ENCODE results near the gene SHC3. TPM values are rescaled to one million over a fixed set of nuclear protein-coding genes. Genes with fewer than 3 reads are reported as not detected.

The SHC3 gene
- total RNA-seq, 2 experiments from 2014 or later: 0.03 TPM; not detected in 1

- DNase-seq (ENCODE audit: low spot score): no peak
- TF ChIP-seq, protein P1, sequence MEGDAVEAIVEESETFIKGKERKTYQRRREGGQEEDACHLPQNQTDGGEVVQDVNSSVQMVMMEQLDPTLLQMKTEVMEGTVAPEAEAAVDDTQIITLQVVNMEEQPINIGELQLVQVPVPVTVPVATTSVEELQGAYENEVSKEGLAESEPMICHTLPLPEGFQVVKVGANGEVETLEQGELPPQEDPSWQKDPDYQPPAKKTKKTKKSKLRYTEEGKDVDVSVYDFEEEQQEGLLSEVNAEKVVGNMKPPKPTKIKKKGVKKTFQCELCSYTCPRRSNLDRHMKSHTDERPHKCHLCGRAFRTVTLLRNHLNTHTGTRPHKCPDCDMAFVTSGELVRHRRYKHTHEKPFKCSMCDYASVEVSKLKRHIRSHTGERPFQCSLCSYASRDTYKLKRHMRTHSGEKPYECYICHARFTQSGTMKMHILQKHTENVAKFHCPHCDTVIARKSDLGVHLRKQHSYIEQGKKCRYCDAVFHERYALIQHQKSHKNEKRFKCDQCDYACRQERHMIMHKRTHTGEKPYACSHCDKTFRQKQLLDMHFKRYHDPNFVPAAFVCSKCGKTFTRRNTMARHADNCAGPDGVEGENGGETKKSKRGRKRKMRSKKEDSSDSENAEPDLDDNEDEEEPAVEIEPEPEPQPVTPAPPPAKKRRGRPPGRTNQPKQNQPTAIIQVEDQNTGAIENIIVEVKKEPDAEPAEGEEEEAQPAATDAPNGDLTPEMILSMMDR (conservative IDR thresholded peaks at IDR 0.05; ENCODE audit: low read length): no peak
- TF ChIP-seq EZH2phosphoT487 (IDR thresholded peaks at IDR 0.05; ENCODE audit: borderline replicate concordance, low read depth, low read length): no peak
- no peaks in the 10 kb centered on the region for H3K36me3 ChIP-seq (ENCODE audit: insufficient read depth, low read length)
- intact Hi-C loops (cut with micrococcal nuclease; ENCODE audit: unreplicated experiment): no loop called here
- H2AFZ ChIP-seq (ENCODE audit: low read length): no peak overlapping the region
- ChIA-PET POLR2A (no interaction called here), CTCF (ENCODE audit: unreplicated experiment) (no interaction called here)
- no peak overlapping the region for H3K27ac ChIP-seq (ENCODE audit: low read depth, low read length, poor library complexity, severe bottlenecking)
- no peaks in the 10 kb centered on the region for H3K9me2 ChIP-seq (ENCODE audit: insufficient read depth, low read length)
- no peak overlapping the region for H3K4me3 ChIP-seq (ENCODE audit: low read depth, low read length, poor library complexity, severe bottlenecking)
- BruUV-seq (replicated peaks): no TSS peak
- H3K4me2 ChIP-seq (ENCODE audit: low read length): no peak overlapping the region
- no peaks in the 10 kb centered on the region for H3K9me3 ChIP-seq (ENCODE audit: low read length)
- no peaks in the 10 kb centered on the region for H3K4me1 ChIP-seq (ENCODE audit: insufficient read depth, low read length, poor library complexity, severe bottlenecking)
- no peaks in the 10 kb centered on the region for H4K20me1 ChIP-seq (ENCODE audit: insufficient read depth, low read length)
- H3K79me2 ChIP-seq (ENCODE audit: insufficient read depth, low read depth, low read length): no peaks in the 10 kb centered on the region
Measured at GRCh38 chr9:89054865-89055495, 123.6 kb downstream of the SHC3 start.

- H3K9me2 ChIP-seq (ENCODE audit: insufficient read depth, low read length): no peaks in the 10 kb centered on the region
- no peaks in the 10 kb centered on the region for H3K4me1 ChIP-seq (ENCODE audit: insufficient read depth, low read length, poor library complexity, severe bottlenecking)
- DNase-seq (ENCODE audit: low spot score): no peak
- intact Hi-C loops (cut with micrococcal nuclease; ENCODE audit: unreplicated experiment): no loop called here
- CTCF ChIA-PET (ENCODE audit: unreplicated experiment): no interaction called here
- no peaks in the 10 kb centered on the region for H4K20me1 ChIP-seq (ENCODE audit: insufficient read depth, low read length)
- H3K27ac ChIP-seq (ENCODE audit: low read depth, low read length, poor library complexity, severe bottlenecking): no peak overlapping the region
- no peaks in the 10 kb centered on the region for H3K36me3 ChIP-seq (ENCODE audit: insufficient read depth, low read length)
- no peak overlapping the region for H3K4me3 ChIP-seq (ENCODE audit: low read depth, low read length, poor library complexity, severe bottlenecking)
- POLR2A ChIA-PET: no interaction called here
- no peak overlapping the region for H3K4me2 ChIP-seq (ENCODE audit: low read length)
- no peak for TF ChIP-seq EZH2phosphoT487 (IDR thresholded peaks at IDR 0.05; ENCODE audit: borderline replicate concordance, low read depth, low read length)
- TF ChIP-seq, protein P1 (conservative IDR thresholded peaks at IDR 0.05; ENCODE audit: low read length): no peak
- no peak overlapping the region for H2AFZ ChIP-seq (ENCODE audit: low read length)
- H3K79me2 ChIP-seq (ENCODE audit: insufficient read depth, low read depth, low read length): no peaks in the 10 kb centered on the region
- H3K9me3 ChIP-seq (ENCODE audit: low read length): no peaks in the 10 kb centered on the region
- no TSS peak for BruUV-seq (replicated peaks)
Measured at GRCh38 chr9:89053301-89053700, 125.3 kb downstream of the SHC3 start.

GRCh38 chr9:89052470-89053097, 126.0 kb downstream of the SHC3 start:
- Histone ChIP-seq H3K36me3 (ENCODE audit: insufficient read depth, low read length) (no peaks in the 10 kb centered on the region), H3K4me2 (ENCODE audit: low read length) (no peak overlapping the region), H3K9me3 (ENCODE audit: low read length) (no peaks in the 10 kb centered on the region), H3K4me1 (ENCODE audit: insufficient read depth, low read length, poor library complexity, severe bottlenecking) (no peaks in the 10 kb centered on the region), H3K27ac (ENCODE audit: low read depth, low read length, poor library complexity, severe bottlenecking) (no peak overlapping the region), H2AFZ (ENCODE audit: low read length) (no peak overlapping the region), H3K4me3 (ENCODE audit: low read depth, low read length, poor library complexity, severe bottlenecking) (no peak overlapping the region), H3K9me2 (ENCODE audit: insufficient read depth, low read length) (no peaks in the 10 kb centered on the region), H4K20me1 (ENCODE audit: insufficient read depth, low read length) (no peaks in the 10 kb centered on the region), H3K79me2 (ENCODE audit: insufficient read depth, low read depth, low read length) (no peaks in the 10 kb centered on the region)
- no TSS peak for BruUV-seq (replicated peaks)
- DNase-seq (ENCODE audit: low spot score): no peak
- POLR2A ChIA-PET: no interaction called here
- no peak for TF ChIP-seq EZH2phosphoT487 (IDR thresholded peaks at IDR 0.05; ENCODE audit: borderline replicate concordance, low read depth, low read length)
- TF ChIP-seq, protein P1 (conservative IDR thresholded peaks at IDR 0.05; ENCODE audit: low read length): no peak
- CTCF ChIA-PET (ENCODE audit: unreplicated experiment): no interaction called here
- intact Hi-C loops (cut with micrococcal nuclease; ENCODE audit: unreplicated experiment): no loop called here
